Gastroesophageal sphincter (tissue), 4 donors: ENCODE data around the gene MTUS2. TPM values are rescaled to one million over a fixed set of nuclear protein-coding genes. Genes with fewer than 3 reads are reported as not detected.

Source experiments
- ATAC-seq: fragments of 150-250 bp; one replicate; pipeline ENCODE4 v1.9.1; 2016; ENCODE audit warnings: mild to moderate bottlenecking, moderate library complexity
- H3K27ac ChIP-seq, 4 donors: fragments of 200-600 bp; sonication (generic) in 3 of 4; 1 replicate in 3 of 4; 2 replicates in 1 of 4; pipeline ENCODE4 v1.5.1; 2016 to 2019
- H3K27me3 ChIP-seq: fragments of 200-600 bp; sonication (generic); one replicate; pipeline ENCODE4 v1.5.1; 2019
- H3K36me3 ChIP-seq, 2 donors: fragments of 200-600 bp; sonication (generic); one replicate each; pipeline ENCODE4 v1.5.1; 2019; ENCODE audit warnings: control low read depth in 1 of 2
- H3K4me1 ChIP-seq, 3 donors: fragments of 200-600 bp; sonication (generic); 1 replicate in 2 of 3; 2 replicates in 1 of 3; pipeline ENCODE4 v1.5.1; 2016 to 2019; ENCODE audit warnings: control low read depth in 2 of 3
- H3K4me3 ChIP-seq, 2 donors: fragments of 200-600 bp; sonication (generic); one replicate each; pipeline ENCODE4 v1.5.1; 2019; ENCODE audit warnings: mild to moderate bottlenecking in 1 of 2, moderate library complexity in 1 of 2
- H3K9me3 ChIP-seq, 3 donors: fragments of 200-600 bp; sonication (generic); one replicate each; pipeline ENCODE4 v1.5.1; 2017 to 2019; ENCODE audit warnings: control low read depth in 2 of 3
- CTCF ChIP-seq, 4 experiments: fragments of 200-600 bp in 2 of 4; fragments of 450-650 bp in 2 of 4; sonication (generic) in 1 of 4; IDR thresholded peaks; one replicate each; pipeline ENCODE4 v1.5.1; 2017 to 2019; ENCODE audit warnings: antibody characterized with exemption in 4 of 4, mild to moderate bottlenecking in 2 of 4, moderate library complexity in 2 of 4
- EP300 ChIP-seq: sonication (generic); formaldehyde crosslinking; IDR thresholded peaks from one replicate; pipeline ENCODE4 v1.6.1; 2017; ENCODE audit warnings: antibody characterized with exemption, mild to moderate bottlenecking
- POLR2A ChIP-seq, 2 donors: fragments of 450-650 bp; IDR thresholded peaks; one replicate each; pipeline ENCODE4 v1.6.1; 2017; ENCODE audit warnings: antibody characterized with exemption in 2 of 2, mild to moderate bottlenecking in 2 of 2, moderate library complexity in 1 of 2
- POLR2AphosphoS5 ChIP-seq: sonication (generic); formaldehyde crosslinking; IDR thresholded peaks from one replicate; pipeline ENCODE4 v1.6.1; 2017; ENCODE audit warnings: antibody characterized with exemption
- WGBS, 2 donors: methylation state at CpG; one replicate each; pipeline ENCODE4 v1.1.5; 2018; ENCODE audit warnings: low coverage in 1 of 2; 5-methylcytosine and 5-hydroxymethylcytosine counted together
- total RNA-seq, 4 donors: library from RNA; depleted of rRNA; stranded (reverse); fragments of >200 nt; gene quantifications; one replicate each; pipeline ENCODE4 v1.1.0, GENCODE V29; 2016

Gene MTUS2
- total RNA-seq, 4 donors from 2014 or later = 0.67 to 36.7 (median 18.4) TPM

- H3K4me1 ChIP-seq = no peaks in the 10 kb centered on the region
- WGBS, 2 donors = 80 to 92% methylated on average over 12 to 15 of the region's 22 CpGs
- no peak for TF ChIP-seq CTCF (IDR thresholded peaks at IDR 0.05)
- TF ChIP-seq POLR2AphosphoS5 = no peak
- no peak for TF ChIP-seq POLR2A (IDR thresholded peaks at IDR 0.05)
- TF ChIP-seq EP300 = no peak
- peaks cover 0 to 5% of the 10 kb centered on the region in 2 donors for H3K36me3 ChIP-seq
- H3K9me3 ChIP-seq = no peaks in the 10 kb centered on the region
- no peak overlapping the region for H3K27ac ChIP-seq
- no peak for ATAC-seq
- no peaks in the 10 kb centered on the region for H3K27me3 ChIP-seq
- H3K4me3 ChIP-seq = no peak overlapping the region
These were observed 667.6 kb downstream of the MTUS2 start for GRCh38 chr13:29487466-29488454.

GRCh38 chr13:29489650-29490560 lies 669.8 kb downstream of the MTUS2 start:
- TF ChIP-seq POLR2A (IDR thresholded peaks at IDR 0.05) = no peak
- TF ChIP-seq CTCF (IDR thresholded peaks at IDR 0.05) = no peak
- no peak overlapping the region for H3K27ac ChIP-seq
- no peaks in the 10 kb centered on the region for H3K9me3 ChIP-seq
- WGBS, 2 donors = 78 to 83% methylated on average over 10 to 14 of the region's 14 CpGs
- no peak for ATAC-seq
- H3K4me1 ChIP-seq = no peaks in the 10 kb centered on the region
- H3K27me3 ChIP-seq = no peaks in the 10 kb centered on the region
- H3K4me3 ChIP-seq = no peak overlapping the region
- H3K36me3 ChIP-seq = peaks cover 0 to 12% of the 10 kb centered on the region in 2 donors

- Histone ChIP-seq H3K4me3 (no peak overlapping the region), H3K27ac (no peak overlapping the region), H3K4me1 (peaks cover 0 to under 1% (median 0%) of the 10 kb centered on the region in 3 donors), H3K27me3 (no peaks in the 10 kb centered on the region), H3K36me3 (peaks cover 0 to 12% of the 10 kb centered on the region in 2 donors), H3K9me3 (no peaks in the 10 kb centered on the region)
- TF ChIP-seq CTCF (IDR thresholded peaks at IDR 0.05) (no peak), POLR2A (IDR thresholded peaks at IDR 0.05) (no peak), POLR2AphosphoS5 (no peak), EP300 (no peak)
- ATAC-seq = no peak
- 81 to 84% methylated on average over 3 to 9 of the region's 9 CpGs for WGBS, 2 donors
These were observed 670.4 kb downstream of the MTUS2 start for GRCh38 chr13:29490561-29490885.

GRCh38 chr13:29491248-29491647 lies 671.1 kb downstream of the MTUS2 start:
- no peak for ATAC-seq
- Histone ChIP-seq H3K36me3 (peaks cover 0 to 12% of the 10 kb centered on the region in 2 donors), H3K4me1 (peaks cover 0 to 7% (median 0%) of the 10 kb centered on the region in 3 donors), H3K9me3 (no peaks in the 10 kb centered on the region), H3K4me3 (no peak overlapping the region), H3K27ac (no peak overlapping the region), H3K27me3 (no peaks in the 10 kb centered on the region)
- 50 to 96% methylated on average over 2 of the region's 2 CpGs for WGBS, 2 donors
- TF ChIP-seq POLR2A (IDR thresholded peaks at IDR 0.05) (no peak), CTCF (IDR thresholded peaks at IDR 0.05) (no peak), EP300 (no peak), POLR2AphosphoS5 (no peak)
